ENCODE measurements around the gene RUNX2. TPM values are rescaled to one million over a fixed set of nuclear protein-coding genes. Genes with fewer than 3 reads are reported as not detected.

Gene RUNX2
- total and polyA plus RNA-seq, 9 donors, result 0.34 to 2.0 (median 0.67) TPM

GRCh38 chr6:45562171-45562570, 234.0 kb downstream of the RUNX2 start:
- H3K4me3 ChIP-seq (ENCODE audit: low read length), result no peak overlapping the region

DNA sequence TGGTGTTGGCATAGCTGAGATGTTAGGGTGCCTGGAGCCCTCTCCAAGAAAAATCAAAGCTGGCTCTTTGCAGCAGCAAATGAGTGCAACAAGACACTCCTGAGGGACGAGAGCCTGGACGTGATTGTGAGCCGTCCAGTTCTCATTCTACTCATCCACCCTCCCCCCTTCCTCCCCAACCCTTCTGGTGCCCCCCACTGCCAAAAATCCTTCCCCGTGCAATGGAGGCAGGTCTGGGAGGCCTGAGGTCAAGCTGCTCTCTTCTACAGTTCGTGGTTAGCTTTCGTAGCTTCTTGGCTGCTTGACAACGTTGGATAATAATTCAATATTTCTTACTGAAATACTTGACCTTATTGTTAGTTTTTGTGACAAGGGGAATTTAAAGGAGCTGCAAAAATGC, 234.9 kb downstream of the RUNX2 start:
- H3K27ac ChIP-seq (ENCODE audit: low read length), result no peak overlapping the region
- H3K4me1 ChIP-seq (ENCODE audit: control insufficient read depth, insufficient read depth, low read length), result peaks cover 4% of the 10 kb centered on the region
- no peak overlapping the region for H3K4me3 ChIP-seq (ENCODE audit: low read length)
- H3K27me3 ChIP-seq (ENCODE audit: control insufficient read depth, insufficient read depth, low read length), result no peaks in the 10 kb centered on the region
- WGBS (ENCODE audit: insufficient coverage), result 20% methylated on average over 1 of the region's 7 CpGs
- H3K36me3 ChIP-seq (ENCODE audit: control insufficient read depth, insufficient read depth, low read length), result no peaks in the 10 kb centered on the region
- no peaks in the 10 kb centered on the region for H3K9me3 ChIP-seq (replicated peaks; ENCODE audit: control insufficient read depth, low read depth, low read length)
- peak; percentile 69 for DNase-seq

More at GRCh38 chr6:45562171-45562570, 234.0 kb downstream of the RUNX2 start:
- no peaks in the 10 kb centered on the region for H3K9me3 ChIP-seq (replicated peaks; ENCODE audit: control insufficient read depth, low read depth, low read length)
- H3K4me1 ChIP-seq (ENCODE audit: control insufficient read depth, insufficient read depth, low read length), result peaks cover 4% of the 10 kb centered on the region
- no peak overlapping the region for H3K27ac ChIP-seq (ENCODE audit: low read length)
- WGBS (ENCODE audit: insufficient coverage), result no CpG with 5 or more reads among the region's 4 CpGs
- no peaks in the 10 kb centered on the region for H3K36me3 ChIP-seq (ENCODE audit: control insufficient read depth, insufficient read depth, low read length)
- no peak for DNase-seq
- H3K27me3 ChIP-seq (ENCODE audit: control insufficient read depth, insufficient read depth, low read length), result no peaks in the 10 kb centered on the region

DNA sequence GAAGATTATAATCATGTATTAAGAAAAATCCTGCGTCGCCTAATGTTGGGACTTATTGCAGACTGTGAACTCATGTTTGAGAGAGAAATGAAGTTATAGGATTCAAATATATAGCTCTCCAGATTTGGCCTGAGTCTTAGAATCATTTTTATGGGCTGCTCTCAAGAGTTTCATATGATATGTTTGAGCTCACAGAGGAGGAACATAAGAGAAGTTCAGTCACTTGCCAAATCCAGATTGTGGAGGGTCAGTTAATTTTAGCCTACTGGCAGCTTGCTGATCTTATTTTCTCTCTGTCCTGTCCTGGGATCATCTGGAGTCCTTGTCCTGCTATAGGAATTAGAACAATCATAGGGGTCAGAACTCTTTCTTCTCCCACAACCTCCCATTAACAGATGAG, 235.7 kb downstream of the RUNX2 start:
- H3K4me3 ChIP-seq (ENCODE audit: low read length), result no peak overlapping the region
- H3K4me1 ChIP-seq (ENCODE audit: control insufficient read depth, insufficient read depth, low read length), result peaks cover 4% of the 10 kb centered on the region
- no CpG with 5 or more reads among the region's 2 CpGs for WGBS (ENCODE audit: insufficient coverage)
- H3K27ac ChIP-seq (ENCODE audit: low read length), result no peak overlapping the region
- peak; percentile 68 for DNase-seq
- no peaks in the 10 kb centered on the region for H3K36me3 ChIP-seq (ENCODE audit: control insufficient read depth, insufficient read depth, low read length)
- no peaks in the 10 kb centered on the region for H3K27me3 ChIP-seq (ENCODE audit: control insufficient read depth, insufficient read depth, low read length)
- no peaks in the 10 kb centered on the region for H3K9me3 ChIP-seq (replicated peaks; ENCODE audit: control insufficient read depth, low read depth, low read length)

GRCh38 chr6:45566882-45567281, 238.8 kb downstream of the RUNX2 start:
- Histone ChIP-seq H3K27ac (ENCODE audit: low read length) (no peak overlapping the region), H3K36me3 (ENCODE audit: control insufficient read depth, insufficient read depth, low read length) (no peaks in the 10 kb centered on the region), H3K9me3 (replicated peaks; ENCODE audit: control insufficient read depth, low read depth, low read length) (no peaks in the 10 kb centered on the region), H3K4me1 (ENCODE audit: control insufficient read depth, insufficient read depth, low read length) (peaks cover 4% of the 10 kb centered on the region), H3K27me3 (ENCODE audit: control insufficient read depth, insufficient read depth, low read length) (no peaks in the 10 kb centered on the region), H3K4me3 (ENCODE audit: low read length) (no peak overlapping the region)
- no peak for DNase-seq
- WGBS (ENCODE audit: insufficient coverage), result 20% methylated on average over 1 of the region's 4 CpGs

DNA sequence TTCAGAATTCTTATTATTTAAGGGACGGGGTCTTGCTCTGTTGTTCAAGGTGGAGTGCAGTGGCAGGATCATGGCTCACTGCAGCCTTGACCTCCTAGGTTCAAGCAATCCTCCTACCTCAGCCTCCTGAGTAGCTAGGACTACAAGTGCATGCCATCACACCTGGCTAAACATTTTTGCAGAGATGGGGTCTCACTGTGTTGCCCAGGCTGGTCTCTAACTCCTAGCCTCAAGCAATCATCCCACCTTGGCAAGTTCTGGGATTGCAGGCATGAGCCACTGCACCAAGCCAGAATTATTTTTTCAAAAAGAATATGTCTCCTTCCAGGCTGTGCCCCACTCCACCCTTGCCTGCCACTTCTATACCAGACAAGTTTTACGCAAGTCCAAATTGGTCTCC, 239.7 kb downstream of the RUNX2 start:
- Histone ChIP-seq H3K4me1 (ENCODE audit: control insufficient read depth, insufficient read depth, low read length) (peaks cover 3% of the 10 kb centered on the region), H3K27me3 (ENCODE audit: control insufficient read depth, insufficient read depth, low read length) (no peaks in the 10 kb centered on the region), H3K27ac (ENCODE audit: low read length) (no peak overlapping the region), H3K4me3 (ENCODE audit: low read length) (no peak overlapping the region), H3K36me3 (ENCODE audit: control insufficient read depth, insufficient read depth, low read length) (no peaks in the 10 kb centered on the region), H3K9me3 (replicated peaks; ENCODE audit: control insufficient read depth, low read depth, low read length) (no peaks in the 10 kb centered on the region)
- no CpG with 5 or more reads among the region's 2 CpGs for WGBS (ENCODE audit: insufficient coverage)
- DNase-seq, result no peak

GRCh38 chr6:45568626-45569025, 240.5 kb downstream of the RUNX2 start:
- 84% methylated on average over 4 of the region's 5 CpGs for WGBS (ENCODE audit: insufficient coverage)
- no peak overlapping the region for H3K27ac ChIP-seq (ENCODE audit: low read length)
- H3K27me3 ChIP-seq (ENCODE audit: control insufficient read depth, insufficient read depth, low read length), result no peaks in the 10 kb centered on the region
- no peaks in the 10 kb centered on the region for H3K9me3 ChIP-seq (replicated peaks; ENCODE audit: control insufficient read depth, low read depth, low read length)
- no peak overlapping the region for H3K4me3 ChIP-seq (ENCODE audit: low read length)
- H3K4me1 ChIP-seq (ENCODE audit: control insufficient read depth, insufficient read depth, low read length), result no peaks in the 10 kb centered on the region
- no peaks in the 10 kb centered on the region for H3K36me3 ChIP-seq (ENCODE audit: control insufficient read depth, insufficient read depth, low read length)
- DNase-seq, result no peak

DNA sequence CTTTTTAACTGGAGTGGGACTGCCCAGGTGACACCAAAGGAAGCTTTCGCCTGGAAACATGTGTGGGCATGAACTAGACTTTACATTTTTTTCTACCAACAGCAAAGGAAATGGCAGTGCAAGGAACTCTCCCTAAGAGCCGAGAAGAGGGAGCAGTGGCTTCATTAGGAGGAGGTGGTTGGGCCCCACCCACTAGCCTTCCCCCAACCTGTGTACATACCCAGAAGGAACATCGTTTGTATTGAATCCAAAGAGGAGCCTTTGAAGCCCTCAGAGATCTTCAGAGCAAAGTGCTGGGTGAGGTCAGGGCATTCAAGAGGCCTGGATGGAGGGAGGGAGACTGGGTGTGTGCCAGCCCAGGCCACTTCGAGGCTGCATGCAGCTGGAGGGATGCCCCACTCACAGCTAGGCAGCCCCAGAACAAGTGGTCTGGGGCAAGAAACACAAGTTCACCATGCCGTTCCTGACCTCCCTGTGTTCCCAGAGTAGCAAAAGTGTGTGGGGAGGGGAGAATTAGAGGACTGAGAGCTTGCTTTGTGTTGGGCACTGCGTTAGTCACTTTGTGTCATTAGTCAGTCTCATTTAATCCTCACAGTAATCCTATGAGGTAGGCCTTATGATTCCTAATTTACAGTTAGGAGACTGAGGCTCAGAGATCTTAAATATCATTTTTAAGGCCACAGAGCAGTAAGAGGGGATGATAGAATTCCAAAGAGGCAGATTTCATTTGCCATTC, 241.2 kb downstream of the RUNX2 start:
- no peaks in the 10 kb centered on the region for H3K9me3 ChIP-seq (replicated peaks; ENCODE audit: control insufficient read depth, low read depth, low read length)
- H3K4me1 ChIP-seq (ENCODE audit: control insufficient read depth, insufficient read depth, low read length), result no peaks in the 10 kb centered on the region
- H3K27me3 ChIP-seq (ENCODE audit: control insufficient read depth, insufficient read depth, low read length), result no peaks in the 10 kb centered on the region
- H3K27ac ChIP-seq (ENCODE audit: low read length), result no peak overlapping the region
- no peak overlapping the region for H3K4me3 ChIP-seq (ENCODE audit: low read length)
- H3K36me3 ChIP-seq (ENCODE audit: control insufficient read depth, insufficient read depth, low read length), result no peaks in the 10 kb centered on the region
- WGBS (ENCODE audit: insufficient coverage), result 83% methylated on average over 2 of the region's 6 CpGs
- DNase-seq, result no peak

DNA sequence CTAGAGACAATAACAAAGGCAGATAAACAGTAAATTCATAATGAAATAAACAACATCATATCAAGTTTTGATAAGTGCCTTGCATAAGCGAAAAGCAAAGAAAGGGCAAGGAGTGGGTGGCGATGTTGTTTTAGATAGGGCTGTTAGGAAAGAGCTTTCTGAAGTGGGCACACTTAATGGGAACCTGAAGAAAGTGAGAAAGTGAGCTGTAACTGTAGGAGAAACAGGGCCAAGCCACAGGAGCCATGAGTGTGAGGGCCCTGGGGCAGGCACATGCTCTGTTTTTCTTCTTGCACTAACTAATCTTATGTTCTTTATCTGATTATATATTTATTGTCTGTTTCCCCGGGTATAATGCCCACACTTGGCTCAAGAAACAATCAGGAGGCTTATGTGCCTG, 243.0 kb downstream of the RUNX2 start:
- no peaks in the 10 kb centered on the region for H3K36me3 ChIP-seq (ENCODE audit: control insufficient read depth, insufficient read depth, low read length)
- no peak for DNase-seq
- no peaks in the 10 kb centered on the region for H3K9me3 ChIP-seq (replicated peaks; ENCODE audit: control insufficient read depth, low read depth, low read length)
- no peak overlapping the region for H3K27ac ChIP-seq (ENCODE audit: low read length)
- 100% methylated on average over 2 of the region's 3 CpGs for WGBS (ENCODE audit: insufficient coverage)
- no peaks in the 10 kb centered on the region for H3K4me1 ChIP-seq (ENCODE audit: control insufficient read depth, insufficient read depth, low read length)
- no peaks in the 10 kb centered on the region for H3K27me3 ChIP-seq (ENCODE audit: control insufficient read depth, insufficient read depth, low read length)
- no peak overlapping the region for H3K4me3 ChIP-seq (ENCODE audit: low read length)

DNA sequence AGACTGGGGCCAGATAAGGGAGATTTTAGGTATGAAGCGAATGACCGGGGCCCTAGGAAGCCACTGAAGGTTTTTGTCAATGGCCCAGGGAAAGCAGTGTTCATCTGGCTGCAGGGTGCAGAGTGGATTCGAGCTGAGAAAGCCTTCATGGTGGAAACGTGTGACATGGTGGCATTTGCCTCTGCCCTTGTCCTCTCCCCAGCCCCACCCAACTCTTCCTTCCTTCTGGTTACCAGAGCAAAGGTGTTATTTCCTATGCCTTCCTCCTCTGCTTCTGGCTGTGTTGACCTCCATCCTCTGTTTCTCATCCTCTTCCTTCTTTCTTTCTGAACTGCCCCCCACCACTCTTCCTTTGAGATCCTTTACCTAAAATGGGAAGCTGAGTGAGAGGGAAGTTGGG, 244.7 kb downstream of the RUNX2 start:
- DNase-seq, result no peak
- Histone ChIP-seq H3K27me3 (ENCODE audit: control insufficient read depth, insufficient read depth, low read length) (no peaks in the 10 kb centered on the region), H3K27ac (ENCODE audit: low read length) (no peak overlapping the region), H3K4me3 (ENCODE audit: low read length) (no peak overlapping the region), H3K36me3 (ENCODE audit: control insufficient read depth, insufficient read depth, low read length) (no peaks in the 10 kb centered on the region), H3K4me1 (ENCODE audit: control insufficient read depth, insufficient read depth, low read length) (peaks cover 3% of the 10 kb centered on the region), H3K9me3 (replicated peaks; ENCODE audit: control insufficient read depth, low read depth, low read length) (no peaks in the 10 kb centered on the region)
- 80% methylated on average over 3 of the region's 4 CpGs for WGBS (ENCODE audit: insufficient coverage)

DNA sequence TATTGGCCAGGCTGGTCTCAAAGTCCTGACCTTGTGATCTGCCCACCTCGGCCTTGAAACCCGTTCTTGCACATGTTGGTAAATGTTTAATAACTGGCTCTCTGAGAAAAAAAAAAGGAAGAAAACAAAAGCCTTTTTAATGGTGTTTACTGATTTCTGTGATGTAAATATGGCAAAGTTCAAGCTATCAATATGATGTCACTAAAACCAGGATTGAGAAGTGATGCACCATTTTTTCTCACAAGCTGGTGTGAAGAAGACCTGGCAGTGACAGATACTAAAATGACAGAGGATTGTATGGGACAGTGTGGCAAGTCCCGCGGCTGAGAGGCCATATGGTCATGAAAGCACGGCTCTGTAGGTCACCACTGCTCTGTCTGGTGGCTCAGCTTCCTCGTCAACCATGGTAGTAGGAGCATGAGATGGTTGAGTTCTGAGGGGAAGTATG, 245.9 kb downstream of the RUNX2 start:
- 94% methylated on average over 6 of the region's 6 CpGs for WGBS (ENCODE audit: insufficient coverage)

DNA sequence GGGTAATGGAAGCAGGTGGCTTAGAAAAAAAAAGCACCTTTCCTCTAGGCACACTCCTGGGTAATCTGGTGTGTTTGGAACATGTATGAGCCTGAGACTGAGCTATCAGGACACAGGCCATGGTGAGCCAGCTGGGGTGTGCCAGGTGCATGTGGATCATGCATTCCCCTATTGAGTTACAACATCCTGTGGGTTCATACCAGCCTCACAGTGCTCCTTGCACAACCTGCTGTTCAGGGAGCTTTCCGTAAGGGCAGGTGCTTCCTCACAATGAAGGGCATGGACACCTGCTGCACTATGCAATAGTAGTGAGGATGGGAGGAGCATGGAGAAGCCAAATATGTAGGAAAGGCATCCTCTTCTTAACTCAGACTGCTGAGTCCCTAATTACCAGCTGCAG, 246.8 kb downstream of the RUNX2 start:
- WGBS (ENCODE audit: insufficient coverage), result 100% methylated on average over 1 of the region's 1 CpG
- Histone ChIP-seq H3K4me3 (ENCODE audit: low read length) (no peak overlapping the region), H3K4me1 (ENCODE audit: control insufficient read depth, insufficient read depth, low read length) (peaks cover 7% of the 10 kb centered on the region), H3K36me3 (ENCODE audit: control insufficient read depth, insufficient read depth, low read length) (no peaks in the 10 kb centered on the region), H3K27me3 (ENCODE audit: control insufficient read depth, insufficient read depth, low read length) (no peaks in the 10 kb centered on the region), H3K27ac (ENCODE audit: low read length) (no peak overlapping the region), H3K9me3 (replicated peaks; ENCODE audit: control insufficient read depth, low read depth, low read length) (no peaks in the 10 kb centered on the region)
- no peak for DNase-seq

More for the DNA sequence above, 245.9 kb downstream of the RUNX2 start:
- Histone ChIP-seq H3K4me1 (ENCODE audit: control insufficient read depth, insufficient read depth, low read length) (peaks cover 7% of the 10 kb centered on the region), H3K27me3 (ENCODE audit: control insufficient read depth, insufficient read depth, low read length) (no peaks in the 10 kb centered on the region), H3K36me3 (ENCODE audit: control insufficient read depth, insufficient read depth, low read length) (no peaks in the 10 kb centered on the region), H3K27ac (ENCODE audit: low read length) (no peak overlapping the region), H3K9me3 (replicated peaks; ENCODE audit: control insufficient read depth, low read depth, low read length) (no peaks in the 10 kb centered on the region), H3K4me3 (ENCODE audit: low read length) (no peak overlapping the region)
- DNase-seq, result no peak
